H1 (cell line): Measurements from ENCODE around the gene CCSER2. TPM values are rescaled to one million over a fixed set of nuclear protein-coding genes. Genes with fewer than 3 reads are reported as not detected.

ENCODE experiments used
- CTCF ChIA-PET: fragments of 300-600 bp; sonication (Branson Sonifier 250); formaldehyde crosslinking; loops from one replicate; lab custom pipeline; 2021; ENCODE audit not compliant: partially characterized antibody; lab: Charles Lee
- POLR2A ChIA-PET: fragments of 300-600 bp; sonication (Branson Sonifier 250); formaldehyde crosslinking; loops from one replicate; lab custom pipeline; 2021; ENCODE audit warnings: inconsistent platforms; ENCODE audit not compliant: partially characterized antibody; lab: Charles Lee
- DNase-seq, 2 experiments: peaks; one replicate each; pipeline versions ENCODE4 v3.0.0 to v3.0.0-alpha.2; 2010 to 2022; ENCODE audit warnings: low spot score in 2 of 2, low read depth in 1 of 2, mixed read lengths in 1 of 2
- FAIRE-seq: peaks from 2 replicates; lab custom pipeline; 2011; peaks lifted over from hg19 to GRCh38; lab: Jason Lieb, UNC
- H2AFZ ChIP-seq: 2 replicates; pipeline ENCODE4 v1.8.1; 2012; ENCODE audit warnings: low read length, inconsistent platforms
- H2AK5ac ChIP-seq: 2 replicates; pipeline ENCODE4 v1.6.1; 2013; ENCODE audit warnings: low read depth, low read length
- H2BK120ac ChIP-seq: replicated peaks from 2 replicates; pipeline ENCODE3; 2013; ENCODE audit warnings: low read depth, low read length, inconsistent platforms
- H2BK12ac ChIP-seq: 2 replicates; pipeline ENCODE4 v1.6.1; 2013; ENCODE audit warnings: low read depth, low read length
- H2BK15ac ChIP-seq: 2 replicates; pipeline ENCODE4 v1.6.1; 2013; ENCODE audit warnings: low read length
- H2BK20ac ChIP-seq: 2 replicates; pipeline ENCODE4 v1.6.1; 2013; ENCODE audit warnings: low read length
- H2BK5ac ChIP-seq: 2 replicates; pipeline ENCODE4 v1.6.1; 2013; ENCODE audit warnings: low read depth, low read length
- H3K14ac ChIP-seq: 2 replicates; pipeline ENCODE4 v1.6.1; 2013; ENCODE audit warnings: inconsistent platforms; ENCODE audit not compliant: insufficient read length
- H3K18ac ChIP-seq: 2 replicates; pipeline ENCODE4 v1.6.1; 2013; ENCODE audit warnings: low read length; ENCODE audit errors: extremely low read depth
- H3K23ac ChIP-seq: 2 replicates; pipeline ENCODE4 v1.6.1; 2013; ENCODE audit warnings: inconsistent platforms; ENCODE audit not compliant: insufficient read length
- H3K23me2 ChIP-seq: 2 replicates; pipeline ENCODE4 v1.6.1; 2013; ENCODE audit warnings: low read depth, low read length
- H3K27ac ChIP-seq: 2 replicates; pipeline ENCODE4 v1.6.1; 2011; ENCODE audit warnings: low read depth, low read length, inconsistent platforms
- H3K27me3 ChIP-seq, 4 experiments: replicated peaks in 1 of 4; 1 replicate in 1 of 4; 2 replicates in 3 of 4; pipeline versions ENCODE4 v1.6.1 to v1.8.1; 2011 to 2013; ENCODE audit warnings: low read length in 3 of 4, mild to moderate bottlenecking in 3 of 4, inconsistent platforms in 2 of 4, mixed read lengths in 2 of 4, moderate library complexity in 1 of 4; ENCODE audit not compliant: control insufficient read depth in 3 of 4, insufficient read depth in 3 of 4; ENCODE audit errors: extremely low read depth in 1 of 4
- H3K36me3 ChIP-seq, 4 experiments: 2 replicates each; pipeline versions ENCODE4 v1.6.1 to v1.8.1; 2011 to 2013; ENCODE audit warnings: mild to moderate bottlenecking in 4 of 4, low read length in 3 of 4, moderate library complexity in 2 of 4, control low read depth in 1 of 4, inconsistent platforms in 1 of 4; ENCODE audit not compliant: insufficient read depth in 4 of 4, control insufficient read depth in 2 of 4
- H3K4ac ChIP-seq: replicated peaks from 2 replicates; pipeline ENCODE3; 2013; ENCODE audit warnings: low read length, low read depth, mixed read lengths, inconsistent platforms; ENCODE audit not compliant: insufficient read length
- H3K4me1 ChIP-seq, 4 experiments: replicated peaks in 1 of 4; 1 replicate in 1 of 4; 2 replicates in 3 of 4; pipeline versions ENCODE4 v1.6.1 to v1.8.1; 2011 to 2013; ENCODE audit warnings: low read length in 3 of 4, inconsistent platforms in 2 of 4, mixed read lengths in 1 of 4; ENCODE audit not compliant: insufficient read depth in 4 of 4, control insufficient read depth in 3 of 4
- H3K4me2 ChIP-seq, 2 experiments: 2 replicates each; pipeline versions ENCODE4 v1.6.1 to v1.8.1; 2011 to 2013; ENCODE audit warnings: low read depth in 2 of 2, low read length in 2 of 2, control low read depth in 1 of 2, inconsistent platforms in 1 of 2, mild to moderate bottlenecking in 1 of 2; ENCODE audit not compliant: insufficient read depth in 1 of 2
- H3K4me3 ChIP-seq, 4 experiments: fragments of 200-600, 300-600 bp in 1 of 4; sonication (generic), shearing (Covaris generic), sonication (Bioruptor Twin) in 1 of 4; 2 replicates each; pipeline versions ENCODE4 v1.5.1 to v1.8.1; 2011 to 2016; ENCODE audit warnings: low read length in 4 of 4, low read depth in 3 of 4, control low read depth in 2 of 4, inconsistent platforms in 2 of 4, mild to moderate bottlenecking in 2 of 4, mixed read lengths in 1 of 4, moderate library complexity in 1 of 4; ENCODE audit not compliant: insufficient read depth in 2 of 4; ENCODE audit errors: extremely low read depth in 1 of 4
- H3K56ac ChIP-seq: replicated peaks from 2 replicates; pipeline ENCODE3; 2013; ENCODE audit warnings: low read depth, mild to moderate bottlenecking, mixed read lengths, low read length, inconsistent platforms; ENCODE audit not compliant: insufficient read length
- H3K79me1 ChIP-seq: 2 replicates; pipeline ENCODE4 v1.6.1; 2013; ENCODE audit warnings: low read depth, low read length, control low read depth
- H3K79me2 ChIP-seq, 2 experiments: 2 replicates each; pipeline versions ENCODE4 v1.6.1 to v1.8.1; 2012 to 2013; ENCODE audit warnings: low read length in 2 of 2, mild to moderate bottlenecking in 2 of 2, inconsistent platforms in 1 of 2; ENCODE audit not compliant: insufficient read depth in 2 of 2, control insufficient read depth in 1 of 2
- H3K9ac ChIP-seq, 4 experiments: replicated peaks in 1 of 4; 1 replicate in 1 of 4; 2 replicates in 3 of 4; pipeline versions ENCODE4 v1.6.1 to v1.8.1; 2011 to 2013; ENCODE audit warnings: low read depth in 3 of 4, low read length in 3 of 4, control low read depth in 2 of 4, mild to moderate bottlenecking in 2 of 4, moderate library complexity in 2 of 4, inconsistent platforms in 1 of 4; ENCODE audit errors: extremely low read depth in 1 of 4
- H3K9me3 ChIP-seq, 2 experiments: 2 replicates each; pipeline versions ENCODE4 v1.6.1 to v1.8.1; 2012 to 2013; ENCODE audit warnings: mild to moderate bottlenecking in 2 of 2, moderate library complexity in 2 of 2, control low read depth in 1 of 2, inconsistent platforms in 1 of 2, low read depth in 1 of 2, low read length in 1 of 2, mixed read lengths in 1 of 2; ENCODE audit not compliant: insufficient read depth in 2 of 2
- H4K20me1 ChIP-seq, 2 experiments: replicated peaks in 1 of 2; 2 replicates each; pipeline versions ENCODE3 to v1.8.1; 2011 to 2013; ENCODE audit warnings: inconsistent platforms in 2 of 2, low read length in 2 of 2, mild to moderate bottlenecking in 1 of 2; ENCODE audit not compliant: insufficient read depth in 2 of 2, control insufficient read depth in 1 of 2
- H4K5ac ChIP-seq: 2 replicates; pipeline ENCODE4 v1.6.1; 2013; ENCODE audit warnings: low read length, low read depth, mixed read lengths, inconsistent platforms; ENCODE audit not compliant: insufficient read length
- H4K8ac ChIP-seq: 2 replicates; pipeline ENCODE4 v1.8.0; 2013; ENCODE audit warnings: mild to moderate bottlenecking, moderate library complexity, low read length, inconsistent platforms; ENCODE audit not compliant: insufficient read depth; ENCODE audit errors: extremely low read depth
- H4K91ac ChIP-seq: replicated peaks from 2 replicates; pipeline ENCODE3; 2013; ENCODE audit warnings: low read length, mixed read lengths, inconsistent platforms; ENCODE audit not compliant: insufficient read length
- CHD1 ChIP-seq: IDR thresholded peaks from 2 replicates; pipeline ENCODE4 v1.6.1; 2012; ENCODE audit warnings: low read depth, low read length, improper control_type of control experiment
- MAFK ChIP-seq: IDR thresholded peaks from 2 replicates; pipeline ENCODE4 v1.6.1; 2012; ENCODE audit warnings: low read depth, mild to moderate bottlenecking, improper control_type of control experiment, low read length
- WGBS, 2 experiments: shearing (Covaris generic) in 1 of 2; methylation state at CpG; one replicate each; pipeline versions ENCODE4 v1.1.6 to v1.1.7; 2013 to 2015; ENCODE audit warnings: low lambda C conversion rate in 2 of 2, mixed read lengths in 2 of 2, inconsistent platforms in 1 of 2, low coverage in 1 of 2, missing lambda C conversion rate in 1 of 2; ENCODE audit not compliant: insufficient replicate concordance in 2 of 2, insufficient coverage in 1 of 2, insufficient read length in 1 of 2; ENCODE audit errors: extremely low coverage in 1 of 2, missing lambda C conversion rate in 1 of 2; 5-methylcytosine and 5-hydroxymethylcytosine counted together
- polyA plus RNA-seq, 7 experiments: library from polyadenylated mRNA; depleted of rRNA in 3 of 7; stranded (reverse) in 5 of 7; unstranded in 2 of 7; fragments of >200 nt in 5 of 7; fragments of 200-250 nt in 2 of 7; gene quantifications; 1 replicate in 5 of 7; 2 replicates in 1 of 7; 4 replicates in 1 of 7; pipeline versions ENCODE4 v1.2.1 to v1.2.3, GENCODE V29; 2011 to 2013; ENCODE audit warnings: missing spikeins in 2 of 7, mixed read lengths in 2 of 7
- total RNA-seq: library from RNA; stranded (reverse); fragmentation: NEBNext Ultra II Directional; extraction: Animal tissue kit (Norgen Biotek cat#: 25700); gene quantifications from 2 replicates; pipeline ENCODE4 v1.2.1, GENCODE V29; 2021

CCSER2 gene
- total and polyA plus RNA-seq, 2 of the 8 experiments (the other 6 are each of a cell fraction or from before 2014, with no cell fraction given) = 6.9 to 30.5 TPM

- Histone ChIP-seq H3K14ac (no peak overlapping the region), H3K27ac (no peak overlapping the region), H3K27me3 (no peaks in the 10 kb centered on the region), H2BK120ac (no peak overlapping the region), H2BK12ac (no peak overlapping the region), H2BK20ac (no peak overlapping the region), H3K4me1 (no peaks in the 10 kb centered on the region), H2BK5ac (no peak overlapping the region), H2AFZ (no peak overlapping the region), H4K8ac (no peak overlapping the region)
- FAIRE-seq = no peak
- 91% methylated on average over 5 of the region's 5 CpGs; no CpG with 5 or more reads in 1 of the 2 experiments for WGBS, 2 experiments
- TF ChIP-seq CHD1 = no peak
- peak; percentile 54; the same call in 1 of the 2 replicates for TF ChIP-seq MAFK
- TF ChIP-seq, all 59 proteins: peak for 1
- Histone ChIP-seq H4K5ac (no peak overlapping the region), H3K23me2 (no peaks in the 10 kb centered on the region), H3K56ac (no peak overlapping the region), H3K4me2 (no peak overlapping the region), H3K23ac (no peak overlapping the region), H3K4ac (no peak overlapping the region), H4K20me1 (no peaks in the 10 kb centered on the region), H3K79me2 (no peaks in the 10 kb centered on the region), H3K4me3 (no peak overlapping the region), H3K36me3 (no peaks in the 10 kb centered on the region), H4K91ac (no peak overlapping the region), H3K18ac (no peak overlapping the region), H3K9me3 (no peaks in the 10 kb centered on the region), H3K9ac (no peak overlapping the region), H2BK15ac (no peak overlapping the region), H3K79me1 (no peaks in the 10 kb centered on the region), H2AK5ac (no peak overlapping the region)
- ChIA-PET POLR2A (no interaction called here), CTCF (interaction anchor here (0.6 to 26.4 kb wide), 23 partner anchors 10 to 350 kb away, joined by 3 to 558 read pairs (median 6); no protein-coding TSS in a partner anchor)
- DNase-seq = peak in 1 of 2 experiments; percentile 8
Measured at GRCh38 chr10:84550756-84551436, 222.5 kb downstream of the CCSER2 start.
